ENCODE measurements around the gene AKAP12.

The AKAP12 gene

GRCh38 chr6:151257985-151258445 lies 18.2 kb downstream of the AKAP12 start:
- H3K27ac ChIP-seq, result peak overlapping the region; percentile 38 to 64
- no peak overlapping the region for H3K4me3 ChIP-seq
- no peak for TF ChIP-seq CTCF (IDR thresholded peaks at IDR 0.05)
- DNase-seq (ENCODE audit: low spot score), result no peak

DNA sequence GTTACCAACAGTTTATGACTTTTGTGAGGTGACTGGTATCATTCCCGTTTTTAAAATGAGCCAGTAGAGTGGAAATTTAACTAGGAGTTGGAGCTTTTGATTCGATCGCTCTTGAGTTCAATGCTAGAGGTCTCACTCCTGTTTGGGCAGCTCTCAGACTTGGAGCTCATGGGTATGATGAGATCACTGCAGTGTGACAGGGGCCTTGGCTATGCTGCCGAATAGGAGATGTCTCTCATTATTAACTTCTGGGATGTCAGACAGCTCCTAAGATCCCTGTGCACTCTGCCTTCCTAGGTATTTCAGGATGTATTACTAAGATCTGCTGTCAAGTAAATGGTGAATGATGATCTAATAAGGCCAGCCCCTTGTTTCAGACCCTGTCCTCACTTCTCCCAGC lies 20.4 kb downstream of the AKAP12 start:
- Histone ChIP-seq H3K4me3 (no peak overlapping the region), H3K27ac (peak overlapping the region; percentile 3 to 33)
- DNase-seq (ENCODE audit: low spot score), result no peak
- no peak for TF ChIP-seq CTCF (IDR thresholded peaks at IDR 0.05)

DNA sequence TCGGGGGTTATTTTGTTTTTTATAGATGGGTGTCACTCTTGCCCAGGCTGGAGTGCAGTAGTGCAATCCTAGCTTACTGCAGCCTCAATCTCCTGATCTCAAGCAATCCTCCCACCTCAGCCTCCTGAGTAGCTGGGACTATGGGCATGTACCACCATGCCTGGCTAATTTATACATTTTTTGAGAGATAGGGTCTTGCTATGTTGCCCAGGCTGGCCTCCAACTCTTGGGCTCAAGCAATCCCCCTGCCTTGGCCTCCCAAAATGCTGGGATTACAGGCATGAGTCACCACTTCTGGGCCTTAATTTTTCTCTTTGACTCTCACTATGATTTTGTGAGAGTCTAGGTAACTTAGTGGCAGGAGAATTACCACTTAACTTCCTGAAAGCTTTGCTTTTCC lies 23.3 kb downstream of the AKAP12 start:
- no peak for DNase-seq (ENCODE audit: low spot score)
- Histone ChIP-seq H3K4me3 (no peak overlapping the region), H3K27ac (no peak overlapping the region)
- TF ChIP-seq CTCF (IDR thresholded peaks at IDR 0.05), result no peak

DNA sequence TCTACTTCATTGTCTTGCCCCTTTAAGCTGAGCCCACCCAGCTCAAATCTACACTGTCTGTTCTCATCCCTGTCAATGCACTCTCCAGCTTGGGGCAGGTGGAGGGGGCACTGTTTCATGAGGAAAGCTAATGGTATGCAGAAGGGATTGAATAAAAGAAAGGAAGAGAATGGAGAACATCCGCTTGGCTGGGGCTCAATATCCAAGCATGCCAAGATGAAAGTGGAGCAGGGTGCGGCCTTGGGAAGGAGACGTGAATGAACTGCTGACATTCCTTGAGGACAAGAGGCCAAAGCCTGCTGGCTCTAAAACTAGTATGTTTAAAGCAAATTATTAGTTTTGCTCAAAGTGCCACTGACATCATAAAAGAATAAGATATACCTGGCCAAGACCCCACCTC lies 24.2 kb downstream of the AKAP12 start:
- TF ChIP-seq CTCF (IDR thresholded peaks at IDR 0.05), result no peak
- no peak for DNase-seq (ENCODE audit: low spot score)
- peak overlapping the region in 1 of 2 donors; percentile 49 for H3K27ac ChIP-seq

DNA sequence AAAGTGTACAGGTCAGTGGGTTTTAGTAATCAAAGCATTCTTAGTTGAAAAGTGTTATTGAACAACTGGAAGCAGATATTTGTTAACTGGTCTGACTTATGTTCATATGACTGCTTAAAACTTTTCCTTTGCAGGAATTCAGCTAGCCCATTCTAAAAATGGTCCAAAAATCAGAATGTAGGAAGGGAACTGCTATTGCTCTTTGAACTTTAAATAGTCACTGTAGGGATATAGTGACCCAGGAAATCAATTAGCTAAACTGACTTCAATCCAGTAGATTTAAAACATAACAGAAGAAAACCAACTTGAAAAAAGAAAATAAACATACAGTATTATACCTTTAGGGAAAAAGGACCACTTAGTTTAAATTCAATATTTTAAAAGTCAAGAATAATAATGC lies 25.5 kb downstream of the AKAP12 start:
- no peak for TF ChIP-seq CTCF (IDR thresholded peaks at IDR 0.05)
- DNase-seq (ENCODE audit: low spot score), result no peak
- Histone ChIP-seq H3K4me3 (no peak overlapping the region), H3K27ac (no peak overlapping the region)

More for the DNA sequence above, 24.2 kb downstream of the AKAP12 start:
- no peak overlapping the region for H3K4me3 ChIP-seq

GRCh38 chr6:151269321-151269995 lies 29.7 kb downstream of the AKAP12 start:
- TF ChIP-seq CTCF (IDR thresholded peaks at IDR 0.05), result no peak
- Histone ChIP-seq H3K4me3 (no peak overlapping the region), H3K27ac (peak overlapping the region in 1 of 2 donors; percentile 18)
- no peak for DNase-seq (ENCODE audit: low spot score)

- no peak for DNase-seq (ENCODE audit: low spot score)
- Histone ChIP-seq H3K4me3 (no peak overlapping the region), H3K27ac (no peak overlapping the region)
These were observed 35.4 kb downstream of the AKAP12 start for GRCh38 chr6:151275121-151275520.

More at GRCh38 chr6:151275121-151275520, 35.4 kb downstream of the AKAP12 start:
- TF ChIP-seq CTCF (IDR thresholded peaks at IDR 0.05), result no peak

Data from coronary artery (tissue), 2 donors.